Myocyte (in vitro differentiated cells): Measurements from ENCODE around the gene GET4. TPM values are rescaled to one million over a fixed set of nuclear protein-coding genes. Genes with fewer than 3 reads are reported as not detected.

ENCODE experiments used
- DNase-seq: peaks from one replicate; pipeline ENCODE4 v3.0.0-alpha.2; 2012; ENCODE audit warnings: low read depth
- total RNA-seq: library from RNA; depleted of rRNA; stranded (reverse); fragments of >200 nt; gene quantifications from 2 replicates; pipeline ENCODE4 v1.2.3, GENCODE V29; 2014

GET4 gene
- total RNA-seq, 1 donor from 2014 or later: 47.6 TPM

- DNase-seq: no peak
These were observed 22.7 kb downstream of the GET4 start for GRCh38 chr7:898855-899681.

GRCh38 chr7:899806-900205, 23.5 kb downstream of the GET4 start:
- DNase-seq: no peak

DNA sequence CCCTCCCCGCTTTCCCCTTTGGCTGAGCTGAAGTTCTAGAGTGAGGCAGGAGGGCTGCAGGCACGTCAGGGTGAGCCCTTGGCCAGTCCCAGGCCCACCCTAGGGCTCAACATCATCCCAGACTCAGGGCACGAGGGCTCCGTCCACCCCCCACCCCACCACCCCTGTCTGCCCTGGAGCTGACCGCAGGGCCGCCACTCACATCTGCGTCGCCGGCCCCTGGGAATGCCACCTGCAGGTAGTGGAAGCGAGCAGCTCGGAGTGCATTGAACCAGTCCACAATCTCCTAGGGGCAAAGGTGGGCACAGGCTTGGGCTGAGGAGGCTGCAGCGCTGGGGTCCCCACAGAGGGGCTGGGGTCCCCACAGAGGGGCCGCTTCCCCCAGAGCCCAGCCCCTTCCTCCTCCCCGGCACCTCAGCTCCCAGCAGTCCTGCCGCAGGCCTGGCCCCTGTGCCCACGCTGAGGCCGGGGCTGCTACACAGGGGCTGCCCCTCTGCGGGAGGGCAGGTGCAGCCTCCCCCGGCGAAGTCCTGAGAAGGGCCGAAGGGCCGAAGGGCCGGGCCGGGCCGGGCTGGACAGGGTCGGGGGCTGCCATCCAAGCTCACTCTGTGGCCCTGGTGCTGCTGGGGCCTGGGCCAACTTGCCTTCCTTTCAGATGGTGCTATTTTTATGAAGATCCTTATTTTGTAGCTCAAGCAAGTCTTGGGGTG, 24.1 kb downstream of the GET4 start:
- no peak for DNase-seq

GRCh38 chr7:901041-901387, 24.7 kb downstream of the GET4 start:
- DNase-seq: no peak

GRCh38 chr7:901388-902154, 25.2 kb downstream of the GET4 start:
- peak; percentile 46 for DNase-seq

GRCh38 chr7:902996-903395, 26.6 kb downstream of the GET4 start:
- DNase-seq: no peak

- peak; percentile 39 for DNase-seq
These were observed 27.8 kb downstream of the GET4 start for GRCh38 chr7:903921-904755.

DNA sequence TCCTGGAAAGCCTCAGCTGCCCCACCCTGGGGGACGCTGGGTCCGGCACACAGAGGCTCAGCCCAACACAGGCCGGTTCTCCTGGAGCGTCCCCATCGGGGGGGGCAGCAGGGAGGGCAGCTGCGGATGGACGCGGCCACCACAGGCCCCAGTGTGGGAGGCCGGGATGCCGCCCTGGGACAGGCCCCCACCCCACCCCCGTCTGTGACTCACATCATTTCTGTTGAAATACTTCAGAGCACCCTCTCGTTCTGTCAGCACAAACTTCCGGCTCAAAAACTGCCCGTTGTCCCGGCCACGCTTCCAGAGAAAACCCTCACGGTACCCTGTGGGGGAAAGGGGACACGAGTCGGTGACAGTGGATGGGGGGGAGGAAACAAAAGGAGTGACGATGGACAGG, 28.5 kb downstream of the GET4 start:
- peak; percentile 70 for DNase-seq

DNA sequence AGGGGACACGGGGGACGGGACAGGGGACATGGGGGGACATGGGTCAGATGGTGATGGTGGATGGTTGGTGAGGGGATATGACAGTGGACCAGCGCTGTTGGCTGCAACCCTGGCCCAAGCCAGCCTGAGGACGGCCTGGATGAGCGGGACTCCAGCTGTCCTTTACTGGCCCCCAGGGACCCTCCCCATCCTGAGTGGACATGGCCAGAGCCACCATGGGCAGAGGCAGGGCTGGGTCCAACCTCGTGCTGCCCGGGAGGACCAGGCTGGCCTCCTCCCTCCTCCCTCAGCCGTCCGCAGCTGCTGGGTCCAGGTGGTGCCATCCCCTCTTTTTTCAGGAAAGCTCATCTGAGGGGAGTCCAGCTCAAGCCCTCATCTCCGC, 30.4 kb downstream of the GET4 start:
- no peak for DNase-seq

DNA sequence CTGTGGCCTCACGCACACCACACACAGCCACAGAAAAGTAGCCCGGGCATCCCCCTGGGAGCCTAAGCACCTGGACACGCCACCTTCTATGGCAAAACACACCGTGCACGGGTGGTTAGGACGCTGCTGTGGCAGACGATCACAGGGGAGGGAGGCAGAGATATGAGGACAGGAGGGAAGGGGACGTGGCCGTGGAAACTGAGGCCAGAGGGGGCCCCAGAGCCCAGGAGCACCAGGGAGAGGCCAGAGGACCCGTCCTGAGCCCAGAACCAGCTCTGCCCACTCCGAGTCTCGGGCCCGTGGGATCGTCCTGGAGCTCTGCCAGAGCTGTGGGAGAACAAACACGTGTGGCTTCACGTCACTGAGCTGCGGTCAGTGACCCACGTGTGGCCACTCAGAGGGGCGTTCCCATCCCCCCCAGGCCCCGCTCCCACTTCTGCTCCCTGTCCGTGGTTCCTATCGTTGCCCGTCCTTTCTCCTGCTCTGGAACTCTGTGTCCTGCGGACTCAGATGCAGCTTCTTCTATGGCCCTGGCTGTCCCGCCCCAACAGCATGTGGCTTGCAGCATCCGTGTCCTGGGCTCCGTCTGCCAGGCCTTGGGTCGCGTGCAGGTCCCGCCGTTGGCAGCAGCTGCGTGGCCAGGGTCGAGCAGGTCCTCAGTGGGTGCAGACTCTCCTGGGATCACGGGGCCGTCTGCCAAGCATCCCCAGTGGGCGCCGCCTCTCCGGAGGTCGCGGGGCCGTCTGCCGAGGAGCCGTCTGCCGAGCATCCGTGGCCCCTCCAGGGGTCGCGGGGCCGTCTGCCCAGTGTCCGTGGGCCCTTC, 31.0 kb downstream of the GET4 start:
- DNase-seq: no peak

DNA sequence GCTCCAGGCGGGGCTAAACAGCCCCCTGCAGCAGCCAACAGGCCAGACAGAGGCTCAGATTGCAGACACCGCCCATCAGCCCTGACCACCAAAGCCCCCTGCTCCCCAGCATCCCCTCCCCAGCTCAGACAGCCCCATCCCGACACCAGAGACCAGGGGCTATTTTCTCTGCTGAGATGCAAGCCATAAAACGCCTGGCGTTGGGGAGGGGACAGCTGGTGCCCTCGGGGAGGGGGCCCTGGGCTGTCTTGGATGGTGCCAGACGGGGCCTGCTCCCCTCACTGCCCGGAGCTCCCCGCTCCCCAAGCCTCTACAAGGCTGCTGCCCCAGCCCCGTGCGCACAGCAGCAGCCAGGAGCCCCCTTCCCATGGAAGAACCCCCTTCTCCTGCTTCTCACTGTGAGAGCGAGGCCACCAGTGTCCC, 31.8 kb downstream of the GET4 start:
- no peak for DNase-seq

- DNase-seq: peak; percentile 54
These were observed 32.4 kb downstream of the GET4 start for GRCh38 chr7:908591-909357.

DNA sequence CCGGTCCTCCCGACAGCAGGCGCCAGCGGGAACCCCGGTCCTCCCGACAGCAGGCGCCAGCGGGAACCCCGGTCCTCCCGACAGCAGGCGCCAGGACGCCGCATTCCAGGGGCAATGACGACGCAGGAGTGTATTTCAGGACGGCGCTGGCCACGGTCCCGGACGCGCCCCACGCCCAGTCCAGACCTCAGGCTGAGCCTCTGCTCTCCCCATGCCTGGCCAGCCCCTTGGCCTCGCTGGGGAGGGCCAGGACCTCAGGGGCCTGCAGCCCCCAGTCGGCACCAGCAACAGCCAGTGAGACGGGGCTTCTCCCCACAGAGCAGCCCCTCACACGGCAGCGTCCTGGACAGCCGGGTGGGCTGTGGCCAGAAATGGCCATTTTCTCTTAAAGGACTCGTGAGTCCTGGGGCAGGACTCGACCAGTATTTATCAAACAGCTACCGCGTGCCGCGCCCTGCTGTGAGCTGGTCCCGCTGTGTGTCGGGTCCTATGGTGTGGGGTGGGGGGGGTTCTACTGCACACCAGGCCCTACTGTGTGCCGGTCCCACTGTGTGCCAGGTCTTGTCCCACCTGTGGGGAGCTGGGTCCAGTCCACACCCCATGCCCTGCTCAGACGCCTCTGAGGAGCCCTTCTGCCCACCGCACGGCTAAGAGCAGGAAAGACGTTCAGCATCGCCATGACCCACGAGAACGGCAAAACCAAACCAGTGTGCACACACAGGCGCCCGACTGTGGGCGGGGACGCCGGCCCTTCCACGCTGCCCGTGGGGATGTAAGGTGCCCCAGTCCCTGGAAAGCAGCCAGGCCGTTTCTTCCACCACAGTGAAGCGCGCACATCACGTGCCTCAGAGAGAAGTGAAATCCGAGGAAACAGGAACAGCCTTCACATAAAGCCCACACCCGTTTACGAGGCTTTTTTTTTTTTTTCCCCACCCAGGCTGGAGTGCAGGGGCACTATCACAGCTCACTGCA, 33.3 kb downstream of the GET4 start:
- peak; percentile 54 for DNase-seq

DNA sequence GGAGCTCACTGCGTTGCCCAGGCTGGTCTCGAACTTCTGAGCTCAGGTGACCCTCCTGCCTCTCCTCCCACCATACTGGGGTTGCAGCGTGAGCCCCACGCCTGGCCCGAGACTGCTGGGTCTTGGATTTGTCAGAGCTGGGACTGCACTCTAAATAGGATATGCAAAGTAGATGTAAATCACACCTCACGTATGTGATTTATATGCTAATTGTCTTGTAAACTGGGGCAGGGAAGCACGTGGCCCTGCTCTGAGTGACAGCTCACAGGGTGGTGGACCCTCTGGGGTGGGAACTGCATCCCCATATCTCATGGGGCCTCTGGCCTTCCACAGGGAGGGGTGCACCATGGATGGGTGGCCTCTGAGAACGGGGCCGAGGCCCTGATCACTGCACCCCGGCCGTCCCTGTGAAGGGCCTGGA, 34.1 kb downstream of the GET4 start:
- no peak for DNase-seq

GRCh38 chr7:910931-911431, 34.6 kb downstream of the GET4 start:
- DNase-seq: no peak

- no peak for DNase-seq
These were observed 35.6 kb downstream of the GET4 start for GRCh38 chr7:911791-912480.

DNA sequence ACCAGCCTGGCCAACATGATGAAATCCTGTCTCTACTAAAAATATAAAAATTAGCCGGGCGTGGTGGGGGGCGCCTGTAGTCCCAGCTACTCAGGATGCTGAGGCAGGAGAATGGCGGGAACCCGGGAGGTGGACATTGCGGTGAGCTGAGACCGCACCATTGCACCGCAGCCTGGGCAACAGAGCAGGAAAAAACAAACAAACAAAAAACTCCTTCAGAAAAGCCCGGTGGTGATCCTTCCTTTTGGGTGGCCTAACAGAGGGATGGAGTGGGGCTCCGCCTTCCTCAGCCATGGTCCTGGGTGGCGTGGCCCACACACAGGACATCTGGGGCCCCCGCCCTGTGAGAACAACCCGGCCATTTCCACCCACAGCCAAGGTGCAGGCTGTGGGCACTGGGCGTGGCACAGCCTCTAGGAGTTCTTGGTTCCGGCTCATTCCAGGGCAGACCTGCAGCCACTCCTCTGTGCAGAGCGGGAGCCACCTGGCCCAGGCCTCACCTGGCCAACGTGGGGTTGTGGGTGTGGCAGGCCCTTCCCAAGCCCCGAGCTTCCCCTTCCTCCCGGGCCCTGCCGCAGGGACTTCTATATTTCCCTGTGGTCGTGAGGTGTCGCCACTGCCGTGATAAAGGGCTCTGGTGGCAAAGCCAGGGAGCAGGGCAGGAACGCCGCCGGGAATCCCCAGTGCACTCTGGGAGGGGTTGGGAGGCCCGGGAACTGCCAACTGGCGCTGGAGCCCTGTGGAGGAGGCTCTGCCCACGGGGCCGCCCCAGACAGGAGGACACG, 37.6 kb downstream of the GET4 start:
- no peak for DNase-seq
